WTC11 (cell line): ENCODE measurements around the gene ZSCAN2. TPM values are rescaled to one million over a fixed set of nuclear protein-coding genes. Genes with fewer than 3 reads are reported as not detected.

ENCODE experiments used
- ATF1 ChIP-seq: sonication (generic); formaldehyde crosslinking; IDR thresholded peaks from 2 replicates; pipeline ENCODE4 v1.8.1; 2023; ENCODE audit warnings: mild to moderate bottlenecking, moderate library complexity, missing genetic modification reagents
- ETV6 ChIP-seq: sonication (generic); formaldehyde crosslinking; IDR thresholded peaks from 2 replicates; pipeline ENCODE4 v1.8.1; 2022; ENCODE audit warnings: mild to moderate bottlenecking, missing genetic modification reagents
- FOXP1 ChIP-seq: sonication (generic); formaldehyde crosslinking; IDR thresholded peaks from 2 replicates; pipeline ENCODE4 v1.8.0; 2022; ENCODE audit warnings: missing genetic modification reagents, mild to moderate bottlenecking, moderate library complexity, borderline replicate concordance
- GABPB1 ChIP-seq: sonication (generic); formaldehyde crosslinking; IDR thresholded peaks from 2 replicates; pipeline ENCODE4 v1.8.1; 2023; ENCODE audit warnings: mild to moderate bottlenecking, missing genetic modification reagents
- HMGA2 ChIP-seq: fragments of 250-450 bp; sonication (Bioruptor Pico); IDR thresholded peaks from 2 replicates; pipeline ENCODE4 v1.4.0; 2021; ENCODE audit warnings: mild to moderate bottlenecking, moderate library complexity
- IRF2 ChIP-seq: sonication (generic); formaldehyde crosslinking; IDR thresholded peaks from 2 replicates; pipeline ENCODE4 v1.8.0; 2022; ENCODE audit warnings: low read depth, missing genetic modification reagents, borderline replicate concordance
- MXD4 ChIP-seq: fragments of 250-450 bp; sonication (Bioruptor Pico); IDR thresholded peaks from 2 replicates; pipeline ENCODE4 v1.8.0; 2021; ENCODE audit warnings: mild to moderate bottlenecking, moderate library complexity, borderline replicate concordance
- NFATC4 ChIP-seq: fragments of 250-450 bp; sonication (Bioruptor Pico); IDR thresholded peaks from 2 replicates; pipeline ENCODE4 v1.9.0; 2021; ENCODE audit warnings: mild to moderate bottlenecking
- NFYB ChIP-seq: sonication (generic); formaldehyde crosslinking; conservative IDR thresholded peaks from 2 replicates; pipeline ENCODE4 v1.8.0; 2022; ENCODE audit warnings: low read depth, missing genetic modification reagents
- NR2C2 ChIP-seq: sonication (generic); formaldehyde crosslinking; IDR thresholded peaks from 2 replicates; pipeline ENCODE4 v1.8.0; 2022; ENCODE audit warnings: mild to moderate bottlenecking, missing genetic modification reagents
- SMAD4 ChIP-seq: sonication (generic); formaldehyde crosslinking; IDR thresholded peaks from 2 replicates; pipeline ENCODE4 v1.8.0; 2022; ENCODE audit warnings: mild to moderate bottlenecking, missing genetic modification reagents
- SP1 ChIP-seq: sonication (generic); formaldehyde crosslinking; conservative IDR thresholded peaks from 2 replicates; pipeline ENCODE4 v1.8.1; 2022; ENCODE audit warnings: missing genetic modification reagents
- ZNF121 ChIP-seq: sonication (generic); formaldehyde crosslinking; IDR thresholded peaks from 2 replicates; pipeline ENCODE4 v1.8.0; 2023; ENCODE audit warnings: missing genetic modification reagents
- ZNF317 ChIP-seq: sonication (generic); formaldehyde crosslinking; IDR thresholded peaks from 2 replicates; pipeline ENCODE4 v1.8.1; 2023; ENCODE audit warnings: low read depth, mild to moderate bottlenecking, moderate library complexity, missing genetic modification reagents, borderline replicate concordance
- ZNF416 ChIP-seq: fragments of 250-450 bp; sonication (Bioruptor Pico); IDR thresholded peaks from 2 replicates; pipeline ENCODE4 v1.9.0; 2021; ENCODE audit warnings: mild to moderate bottlenecking, inconsistent platforms
- ZNF423 ChIP-seq: fragments of 250-450 bp; sonication (Bioruptor Pico); IDR thresholded peaks from 2 replicates; pipeline ENCODE4 v2.1.2; 2022; ENCODE audit warnings: mild to moderate bottlenecking, moderate library complexity
- ZNF671 ChIP-seq: fragments of 250-450 bp; sonication (Bioruptor Pico); IDR thresholded peaks from 2 replicates; pipeline ENCODE4 v1.8.0; 2021; ENCODE audit warnings: mild to moderate bottlenecking
- total RNA-seq: library from RNA; stranded (reverse); gene quantifications from 3 replicates; pipeline ENCODE4 v1.2.3, GENCODE V29; 2021
- TF ChIP-seq, protein P1 (sequence below): fragments of 200-600 bp; IDR thresholded peaks from 2 replicates; pipeline ENCODE4 v1.8.0; 2022; ENCODE audit warnings: antibody characterized with exemption
- TF ChIP-seq, protein P2 (sequence below): sonication (generic); formaldehyde crosslinking; IDR thresholded peaks from 2 replicates; pipeline ENCODE4 v1.8.1; 2023; ENCODE audit warnings: mild to moderate bottlenecking, missing genetic modification reagents
- TF ChIP-seq, protein P3 (sequence below): sonication (generic); formaldehyde crosslinking; IDR thresholded peaks from 2 replicates; pipeline ENCODE4 v1.8.1; 2023; ENCODE audit warnings: mild to moderate bottlenecking, missing genetic modification reagents, moderate library complexity
- TF ChIP-seq, protein P4 (sequence below): fragments of 250-450 bp; sonication (Bioruptor Pico); IDR thresholded peaks from 2 replicates; pipeline ENCODE4 v1.8.0; 2021; ENCODE audit warnings: mild to moderate bottlenecking
- TF ChIP-seq, protein P5 (sequence below): sonication (generic); formaldehyde crosslinking; IDR thresholded peaks from 2 replicates; pipeline ENCODE4 v1.8.1; 2023; ENCODE audit warnings: mild to moderate bottlenecking, moderate library complexity, missing genetic modification reagents
- TF ChIP-seq, protein P6 (sequence below): sonication (generic); formaldehyde crosslinking; conservative IDR thresholded peaks from 2 replicates; pipeline ENCODE4 v1.8.1; 2023; ENCODE audit warnings: mild to moderate bottlenecking, low read depth, missing genetic modification reagents, moderate library complexity
- TF ChIP-seq, protein P7 (sequence below): sonication (generic); formaldehyde crosslinking; IDR thresholded peaks from 2 replicates; pipeline ENCODE4 v1.8.1; 2023; ENCODE audit warnings: mild to moderate bottlenecking, missing genetic modification reagents, borderline replicate concordance
- TF ChIP-seq, protein P8 (sequence below): sonication (generic); formaldehyde crosslinking; IDR thresholded peaks from 2 replicates; pipeline ENCODE4 v1.8.0; 2022; ENCODE audit warnings: mild to moderate bottlenecking, missing genetic modification reagents

The ZSCAN2 gene
- total RNA-seq, 1 experiment from 2014 or later, result 51.9 TPM

DNA sequence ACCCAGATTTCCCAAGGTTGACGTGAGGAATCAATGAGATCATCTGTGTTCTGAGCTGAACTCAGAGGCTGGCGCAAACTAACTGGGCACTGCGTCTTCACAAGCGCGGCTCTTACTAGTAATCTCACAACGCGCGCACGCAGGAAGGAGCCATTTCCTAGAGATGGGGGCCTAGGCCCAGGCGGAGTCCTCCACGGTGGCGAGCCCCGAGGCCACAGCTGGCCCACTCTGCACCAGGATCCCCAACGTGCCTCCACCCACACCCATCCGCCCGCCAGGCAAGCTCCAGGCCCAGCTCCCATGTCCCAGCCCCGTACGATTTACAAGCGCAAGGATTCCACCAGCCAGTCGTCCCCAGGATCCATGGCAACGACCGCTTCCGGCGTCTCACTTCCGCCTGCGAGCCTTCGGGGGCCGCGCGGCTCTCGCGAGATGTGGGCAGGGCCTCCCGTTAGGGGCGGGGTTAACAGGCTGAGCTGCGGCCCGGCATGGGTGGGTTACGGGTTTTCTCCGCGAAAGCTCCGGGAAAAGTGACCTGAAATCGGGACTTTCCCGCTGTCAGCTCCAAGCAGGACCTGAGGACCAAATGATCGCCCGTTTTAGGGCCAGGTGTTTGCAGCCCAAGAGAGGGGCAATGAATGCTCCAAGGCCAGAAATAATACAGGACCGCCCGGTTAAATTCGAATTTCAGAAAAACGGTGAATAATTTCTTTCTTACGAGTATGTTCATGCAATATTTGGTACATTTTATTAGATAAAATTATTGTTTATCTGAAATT is 53.3 kb downstream of the ZSCAN2 start, which contains the start of gene WDR73 (continued):
- TF ChIP-seq, protein P1, sequence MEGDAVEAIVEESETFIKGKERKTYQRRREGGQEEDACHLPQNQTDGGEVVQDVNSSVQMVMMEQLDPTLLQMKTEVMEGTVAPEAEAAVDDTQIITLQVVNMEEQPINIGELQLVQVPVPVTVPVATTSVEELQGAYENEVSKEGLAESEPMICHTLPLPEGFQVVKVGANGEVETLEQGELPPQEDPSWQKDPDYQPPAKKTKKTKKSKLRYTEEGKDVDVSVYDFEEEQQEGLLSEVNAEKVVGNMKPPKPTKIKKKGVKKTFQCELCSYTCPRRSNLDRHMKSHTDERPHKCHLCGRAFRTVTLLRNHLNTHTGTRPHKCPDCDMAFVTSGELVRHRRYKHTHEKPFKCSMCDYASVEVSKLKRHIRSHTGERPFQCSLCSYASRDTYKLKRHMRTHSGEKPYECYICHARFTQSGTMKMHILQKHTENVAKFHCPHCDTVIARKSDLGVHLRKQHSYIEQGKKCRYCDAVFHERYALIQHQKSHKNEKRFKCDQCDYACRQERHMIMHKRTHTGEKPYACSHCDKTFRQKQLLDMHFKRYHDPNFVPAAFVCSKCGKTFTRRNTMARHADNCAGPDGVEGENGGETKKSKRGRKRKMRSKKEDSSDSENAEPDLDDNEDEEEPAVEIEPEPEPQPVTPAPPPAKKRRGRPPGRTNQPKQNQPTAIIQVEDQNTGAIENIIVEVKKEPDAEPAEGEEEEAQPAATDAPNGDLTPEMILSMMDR, result no peak
- no peak for TF ChIP-seq NFATC4 (CRISPR knock-in tag)
- no peak for TF ChIP-seq ZNF423
- 0 out of 2 replicates have a peak, but pooled peaks have one; percentile 52 for TF ChIP-seq ETV6
- no peak for TF ChIP-seq MXD4
- TF ChIP-seq SP1 (CRISPR knock-in tag), result peak; percentile 87
- no peak for TF ChIP-seq ATF1 (CRISPR knock-in tag)
- TF ChIP-seq, protein P2, sequence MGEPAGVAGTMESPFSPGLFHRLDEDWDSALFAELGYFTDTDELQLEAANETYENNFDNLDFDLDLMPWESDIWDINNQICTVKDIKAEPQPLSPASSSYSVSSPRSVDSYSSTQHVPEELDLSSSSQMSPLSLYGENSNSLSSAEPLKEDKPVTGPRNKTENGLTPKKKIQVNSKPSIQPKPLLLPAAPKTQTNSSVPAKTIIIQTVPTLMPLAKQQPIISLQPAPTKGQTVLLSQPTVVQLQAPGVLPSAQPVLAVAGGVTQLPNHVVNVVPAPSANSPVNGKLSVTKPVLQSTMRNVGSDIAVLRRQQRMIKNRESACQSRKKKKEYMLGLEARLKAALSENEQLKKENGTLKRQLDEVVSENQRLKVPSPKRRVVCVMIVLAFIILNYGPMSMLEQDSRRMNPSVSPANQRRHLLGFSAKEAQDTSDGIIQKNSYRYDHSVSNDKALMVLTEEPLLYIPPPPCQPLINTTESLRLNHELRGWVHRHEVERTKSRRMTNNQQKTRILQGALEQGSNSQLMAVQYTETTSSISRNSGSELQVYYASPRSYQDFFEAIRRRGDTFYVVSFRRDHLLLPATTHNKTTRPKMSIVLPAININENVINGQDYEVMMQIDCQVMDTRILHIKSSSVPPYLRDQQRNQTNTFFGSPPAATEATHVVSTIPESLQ (CRISPR knock-in tag), result no peak
- TF ChIP-seq, protein P3, sequence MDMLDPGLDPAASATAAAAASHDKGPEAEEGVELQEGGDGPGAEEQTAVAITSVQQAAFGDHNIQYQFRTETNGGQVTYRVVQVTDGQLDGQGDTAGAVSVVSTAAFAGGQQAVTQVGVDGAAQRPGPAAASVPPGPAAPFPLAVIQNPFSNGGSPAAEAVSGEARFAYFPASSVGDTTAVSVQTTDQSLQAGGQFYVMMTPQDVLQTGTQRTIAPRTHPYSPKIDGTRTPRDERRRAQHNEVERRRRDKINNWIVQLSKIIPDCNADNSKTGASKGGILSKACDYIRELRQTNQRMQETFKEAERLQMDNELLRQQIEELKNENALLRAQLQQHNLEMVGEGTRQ (CRISPR knock-in tag), result no peak
- TF ChIP-seq GABPB1 (CRISPR knock-in tag), result peak; percentile 62
- TF ChIP-seq, protein P4, sequence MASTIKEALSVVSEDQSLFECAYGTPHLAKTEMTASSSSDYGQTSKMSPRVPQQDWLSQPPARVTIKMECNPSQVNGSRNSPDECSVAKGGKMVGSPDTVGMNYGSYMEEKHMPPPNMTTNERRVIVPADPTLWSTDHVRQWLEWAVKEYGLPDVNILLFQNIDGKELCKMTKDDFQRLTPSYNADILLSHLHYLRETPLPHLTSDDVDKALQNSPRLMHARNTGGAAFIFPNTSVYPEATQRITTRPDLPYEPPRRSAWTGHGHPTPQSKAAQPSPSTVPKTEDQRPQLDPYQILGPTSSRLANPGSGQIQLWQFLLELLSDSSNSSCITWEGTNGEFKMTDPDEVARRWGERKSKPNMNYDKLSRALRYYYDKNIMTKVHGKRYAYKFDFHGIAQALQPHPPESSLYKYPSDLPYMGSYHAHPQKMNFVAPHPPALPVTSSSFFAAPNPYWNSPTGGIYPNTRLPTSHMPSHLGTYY (CRISPR knock-in tag), result no peak
- TF ChIP-seq ZNF671 (CRISPR knock-in tag), result no peak
- TF ChIP-seq NFYB (CRISPR knock-in tag), result no peak
- no peak for TF ChIP-seq NR2C2
- peak; percentile 21; the same call in 1 of the 2 replicates for TF ChIP-seq HMGA2 (CRISPR knock-in tag)
- TF ChIP-seq, protein P5, sequence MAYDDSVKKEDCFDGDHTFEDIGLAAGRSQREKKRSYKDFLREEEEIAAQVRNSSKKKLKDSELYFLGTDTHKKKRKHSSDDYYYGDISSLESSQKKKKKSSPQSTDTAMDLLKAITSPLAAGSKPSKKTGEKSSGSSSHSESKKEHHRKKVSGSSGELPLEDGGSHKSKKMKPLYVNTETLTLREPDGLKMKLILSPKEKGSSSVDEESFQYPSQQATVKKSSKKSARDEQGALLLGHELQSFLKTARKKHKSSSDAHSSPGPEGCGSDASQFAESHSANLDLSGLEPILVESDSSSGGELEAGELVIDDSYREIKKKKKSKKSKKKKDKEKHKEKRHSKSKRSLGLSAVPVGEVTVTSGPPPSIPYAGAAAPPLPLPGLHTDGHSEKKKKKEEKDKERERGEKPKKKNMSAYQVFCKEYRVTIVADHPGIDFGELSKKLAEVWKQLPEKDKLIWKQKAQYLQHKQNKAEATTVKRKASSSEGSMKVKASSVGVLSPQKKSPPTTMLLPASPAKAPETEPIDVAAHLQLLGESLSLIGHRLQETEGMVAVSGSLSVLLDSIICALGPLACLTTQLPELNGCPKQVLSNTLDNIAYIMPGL (CRISPR knock-in tag), result no peak
- TF ChIP-seq ZNF416, result no peak
- TF ChIP-seq, protein P6, sequence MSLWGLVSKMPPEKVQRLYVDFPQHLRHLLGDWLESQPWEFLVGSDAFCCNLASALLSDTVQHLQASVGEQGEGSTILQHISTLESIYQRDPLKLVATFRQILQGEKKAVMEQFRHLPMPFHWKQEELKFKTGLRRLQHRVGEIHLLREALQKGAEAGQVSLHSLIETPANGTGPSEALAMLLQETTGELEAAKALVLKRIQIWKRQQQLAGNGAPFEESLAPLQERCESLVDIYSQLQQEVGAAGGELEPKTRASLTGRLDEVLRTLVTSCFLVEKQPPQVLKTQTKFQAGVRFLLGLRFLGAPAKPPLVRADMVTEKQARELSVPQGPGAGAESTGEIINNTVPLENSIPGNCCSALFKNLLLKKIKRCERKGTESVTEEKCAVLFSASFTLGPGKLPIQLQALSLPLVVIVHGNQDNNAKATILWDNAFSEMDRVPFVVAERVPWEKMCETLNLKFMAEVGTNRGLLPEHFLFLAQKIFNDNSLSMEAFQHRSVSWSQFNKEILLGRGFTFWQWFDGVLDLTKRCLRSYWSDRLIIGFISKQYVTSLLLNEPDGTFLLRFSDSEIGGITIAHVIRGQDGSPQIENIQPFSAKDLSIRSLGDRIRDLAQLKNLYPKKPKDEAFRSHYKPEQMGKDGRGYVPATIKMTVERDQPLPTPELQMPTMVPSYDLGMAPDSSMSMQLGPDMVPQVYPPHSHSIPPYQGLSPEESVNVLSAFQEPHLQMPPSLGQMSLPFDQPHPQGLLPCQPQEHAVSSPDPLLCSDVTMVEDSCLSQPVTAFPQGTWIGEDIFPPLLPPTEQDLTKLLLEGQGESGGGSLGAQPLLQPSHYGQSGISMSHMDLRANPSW (CRISPR knock-in tag), result no peak
- TF ChIP-seq IRF2, result no peak
- TF ChIP-seq, protein P7, sequence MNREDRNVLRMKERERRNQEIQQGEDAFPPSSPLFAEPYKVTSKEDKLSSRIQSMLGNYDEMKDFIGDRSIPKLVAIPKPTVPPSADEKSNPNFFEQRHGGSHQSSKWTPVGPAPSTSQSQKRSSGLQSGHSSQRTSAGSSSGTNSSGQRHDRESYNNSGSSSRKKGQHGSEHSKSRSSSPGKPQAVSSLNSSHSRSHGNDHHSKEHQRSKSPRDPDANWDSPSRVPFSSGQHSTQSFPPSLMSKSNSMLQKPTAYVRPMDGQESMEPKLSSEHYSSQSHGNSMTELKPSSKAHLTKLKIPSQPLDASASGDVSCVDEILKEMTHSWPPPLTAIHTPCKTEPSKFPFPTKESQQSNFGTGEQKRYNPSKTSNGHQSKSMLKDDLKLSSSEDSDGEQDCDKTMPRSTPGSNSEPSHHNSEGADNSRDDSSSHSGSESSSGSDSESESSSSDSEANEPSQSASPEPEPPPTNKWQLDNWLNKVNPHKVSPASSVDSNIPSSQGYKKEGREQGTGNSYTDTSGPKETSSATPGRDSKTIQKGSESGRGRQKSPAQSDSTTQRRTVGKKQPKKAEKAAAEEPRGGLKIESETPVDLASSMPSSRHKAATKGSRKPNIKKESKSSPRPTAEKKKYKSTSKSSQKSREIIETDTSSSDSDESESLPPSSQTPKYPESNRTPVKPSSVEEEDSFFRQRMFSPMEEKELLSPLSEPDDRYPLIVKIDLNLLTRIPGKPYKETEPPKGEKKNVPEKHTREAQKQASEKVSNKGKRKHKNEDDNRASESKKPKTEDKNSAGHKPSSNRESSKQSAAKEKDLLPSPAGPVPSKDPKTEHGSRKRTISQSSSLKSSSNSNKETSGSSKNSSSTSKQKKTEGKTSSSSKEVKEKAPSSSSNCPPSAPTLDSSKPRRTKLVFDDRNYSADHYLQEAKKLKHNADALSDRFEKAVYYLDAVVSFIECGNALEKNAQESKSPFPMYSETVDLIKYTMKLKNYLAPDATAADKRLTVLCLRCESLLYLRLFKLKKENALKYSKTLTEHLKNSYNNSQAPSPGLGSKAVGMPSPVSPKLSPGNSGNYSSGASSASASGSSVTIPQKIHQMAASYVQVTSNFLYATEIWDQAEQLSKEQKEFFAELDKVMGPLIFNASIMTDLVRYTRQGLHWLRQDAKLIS (CRISPR knock-in tag), result no peak
- TF ChIP-seq SMAD4 (CRISPR knock-in tag), result no peak
- TF ChIP-seq FOXP1, result peak; percentile 71; the same call in 1 of the 2 replicates
- TF ChIP-seq ZNF121, result no peak
- TF ChIP-seq, protein P8, sequence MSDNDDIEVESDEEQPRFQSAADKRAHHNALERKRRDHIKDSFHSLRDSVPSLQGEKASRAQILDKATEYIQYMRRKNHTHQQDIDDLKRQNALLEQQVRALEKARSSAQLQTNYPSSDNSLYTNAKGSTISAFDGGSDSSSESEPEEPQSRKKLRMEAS (CRISPR knock-in tag), result no peak
- no peak for TF ChIP-seq ZNF317
